NCI-H446 treated with DMSO at 0.1 percent for 48 hours (cell line): ENCODE results near the gene SET.
"Not testable (repeated sequence)": the region's sequence is repeated elsewhere in the genome, so short reads cannot be mapped to it uniquely, and the experiment has no call there.

Experiments
- DNase-seq: peaks from one replicate; lab custom pipeline; 2025; lab: John Stamatoyannopoulos, UW

Gene SET, protein sequence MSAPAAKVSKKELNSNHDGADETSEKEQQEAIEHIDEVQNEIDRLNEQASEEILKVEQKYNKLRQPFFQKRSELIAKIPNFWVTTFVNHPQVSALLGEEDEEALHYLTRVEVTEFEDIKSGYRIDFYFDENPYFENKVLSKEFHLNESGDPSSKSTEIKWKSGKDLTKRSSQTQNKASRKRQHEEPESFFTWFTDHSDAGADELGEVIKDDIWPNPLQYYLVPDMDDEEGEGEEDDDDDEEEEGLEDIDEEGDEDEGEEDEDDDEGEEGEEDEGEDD

DNA sequence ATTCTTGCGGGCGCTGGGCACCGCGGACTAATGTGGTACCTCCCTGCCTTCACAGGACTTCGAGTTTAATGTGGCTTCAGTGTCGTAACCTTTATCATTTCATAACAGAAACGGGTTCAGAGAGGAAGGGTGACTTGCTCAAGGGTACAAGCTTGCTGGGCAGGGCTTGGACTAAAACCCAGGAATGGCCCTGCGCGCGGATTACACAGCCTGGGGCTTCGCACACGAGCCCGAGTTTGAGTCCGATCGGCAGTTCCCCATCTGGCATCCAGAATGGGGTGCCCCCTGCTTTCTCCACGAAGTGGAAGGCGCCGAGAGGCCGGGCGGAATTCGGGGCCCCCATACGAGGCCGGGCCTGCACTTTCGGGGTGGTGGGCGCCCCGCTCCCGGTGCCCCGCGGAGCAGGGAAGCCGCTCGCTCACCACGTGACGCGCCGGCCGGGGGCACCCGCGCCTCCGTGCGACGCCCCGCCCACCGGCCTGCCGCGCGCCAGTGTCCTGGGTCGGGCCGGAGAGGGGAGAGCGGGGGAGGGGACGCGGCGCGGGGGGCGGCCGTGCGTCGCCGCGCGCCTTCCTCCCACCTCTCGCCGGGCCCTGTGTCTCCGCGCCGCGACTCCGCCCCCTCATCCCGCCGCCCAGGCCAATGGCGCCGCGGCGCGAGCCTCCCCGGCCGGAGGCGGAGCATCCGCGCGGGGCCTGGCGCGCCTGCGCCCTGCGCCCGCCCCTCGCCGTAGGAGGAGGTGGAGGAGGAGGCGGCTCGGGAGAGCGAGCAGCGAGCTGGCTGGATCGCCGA, at the start of gene SET:
SET (plus strand) TSS at position 722 of the 792 bp plus-strand sequence. CDS start 361 bp downstream, outside the sequence.
- DNase-seq: peak; percentile 73

DNA sequence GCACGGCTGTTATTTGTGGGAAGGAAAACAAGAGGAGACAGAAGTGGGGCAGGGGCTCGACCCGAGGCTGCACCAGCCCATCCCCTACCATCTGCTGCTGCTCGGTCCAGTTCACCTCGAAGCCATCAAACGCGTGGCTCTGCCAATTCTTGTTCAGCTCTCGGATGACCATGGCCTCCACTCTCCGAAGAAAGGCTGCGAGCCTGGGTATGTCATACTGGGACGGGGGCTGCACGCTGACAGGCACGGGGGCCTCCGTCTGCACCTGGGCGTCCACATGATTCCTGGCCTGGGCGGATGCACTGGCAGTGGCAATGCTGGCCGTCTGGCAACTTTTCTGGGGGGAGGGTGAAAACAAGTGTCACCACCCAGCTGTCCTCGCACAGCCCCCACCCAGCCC, 48.4 kb upstream of the SET start:
- DNase-seq: no peak

DNA sequence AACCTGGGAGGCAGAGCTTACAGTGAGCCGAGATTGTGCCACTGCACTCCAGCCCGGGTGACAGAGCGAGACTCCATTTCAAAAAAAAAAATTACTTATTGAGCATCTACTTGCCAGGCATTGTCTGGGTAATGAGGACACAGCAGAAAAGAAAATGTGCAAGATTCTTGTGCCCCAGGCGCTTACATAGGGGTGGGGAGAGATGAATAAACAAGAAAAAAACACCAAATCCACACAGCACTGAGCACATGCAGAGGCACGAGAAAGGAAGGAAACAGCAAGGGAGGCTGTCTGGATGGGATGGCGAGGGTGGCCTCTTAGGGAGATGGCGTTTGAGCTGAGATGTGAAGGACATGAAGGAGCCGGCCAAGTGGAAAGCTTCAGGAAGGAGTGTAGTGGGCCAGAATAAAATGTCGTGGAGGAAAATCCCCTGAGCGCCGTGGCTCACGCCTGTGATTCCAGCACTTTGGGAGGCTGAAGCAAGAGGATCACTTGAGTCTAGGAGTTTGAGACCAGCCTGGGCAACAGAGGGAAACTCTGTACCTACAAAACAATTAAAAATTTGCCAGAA, 46.3 kb upstream of the SET start:
- DNase-seq: no peak

DNA sequence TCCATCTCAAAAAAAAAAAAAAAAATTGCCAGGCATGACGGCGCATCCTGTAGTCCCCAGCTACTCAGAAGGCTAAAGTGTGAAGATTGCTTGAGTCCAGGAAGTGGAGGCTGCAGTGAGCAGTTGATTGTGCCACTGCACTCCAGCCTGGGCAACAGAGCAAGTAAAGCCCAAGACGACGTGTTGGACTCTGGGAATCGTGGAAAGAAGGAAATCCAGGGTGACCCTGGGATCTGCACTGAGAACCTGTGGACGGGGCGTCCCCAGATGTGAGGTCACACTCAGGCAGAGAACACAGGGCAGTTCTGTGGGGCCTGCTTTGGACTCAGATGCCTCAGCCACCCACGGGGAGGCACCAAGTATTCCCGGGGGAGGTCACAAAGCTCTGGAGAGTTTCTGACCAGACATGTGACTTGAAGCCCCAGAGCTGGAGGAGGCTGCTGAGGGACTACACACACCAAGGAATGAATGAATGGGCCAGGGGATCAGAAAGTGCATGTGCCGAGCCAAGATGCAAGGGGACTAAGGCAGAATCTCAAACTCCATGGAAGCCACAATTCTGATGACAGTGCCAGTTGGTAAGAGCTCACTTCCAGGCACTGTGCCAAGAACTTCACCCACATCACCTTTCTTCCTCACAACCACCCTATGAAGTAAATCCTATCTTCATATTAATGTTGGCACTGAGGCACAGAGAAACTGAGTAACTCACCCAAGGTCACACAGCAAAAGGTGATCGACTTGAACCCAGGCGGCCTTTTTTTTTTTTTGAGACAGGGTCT, 45.3 kb upstream of the SET start:
- DNase-seq: no peak

DNA sequence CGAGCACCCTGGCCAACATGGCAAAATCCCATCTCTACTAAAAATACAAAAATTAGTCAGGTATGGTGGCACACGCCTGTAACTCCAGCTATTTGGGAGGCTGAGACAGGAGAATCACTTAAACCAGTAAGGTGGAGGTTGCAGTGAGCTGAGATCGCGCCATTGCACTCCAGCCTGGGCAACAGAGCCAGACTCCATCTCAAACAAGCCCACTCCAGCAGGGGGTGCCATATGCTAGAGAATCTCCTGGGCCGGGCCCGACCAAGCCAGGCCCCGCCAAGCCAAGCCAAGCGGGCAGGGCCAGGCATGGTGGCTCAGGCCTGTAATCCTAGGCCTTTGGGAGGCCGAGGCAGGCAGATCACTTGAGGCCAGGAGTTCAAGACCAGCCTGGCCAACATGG, 40.8 kb upstream of the SET start:
- DNase-seq: not testable (repeated sequence)

DNA sequence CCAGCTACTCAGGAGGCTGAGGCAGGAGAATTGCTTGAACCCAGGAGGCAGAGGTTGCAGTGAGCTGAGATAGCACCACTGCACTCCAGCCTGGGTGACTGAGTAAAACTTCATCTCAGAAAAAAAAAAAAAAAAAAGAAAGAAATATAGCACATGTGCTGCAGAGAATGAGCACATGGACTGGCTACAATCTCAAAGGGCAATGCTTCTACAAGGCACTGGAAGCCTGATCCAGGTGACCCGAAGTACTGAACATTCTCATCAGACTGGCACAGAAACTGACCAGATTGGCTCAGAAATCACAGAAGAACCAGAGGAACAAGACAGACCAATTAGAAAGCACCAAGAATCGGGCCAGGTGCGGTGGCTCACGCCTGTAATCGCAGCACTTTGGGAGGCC, 37.2 kb upstream of the SET start:
- DNase-seq: no peak

DNA sequence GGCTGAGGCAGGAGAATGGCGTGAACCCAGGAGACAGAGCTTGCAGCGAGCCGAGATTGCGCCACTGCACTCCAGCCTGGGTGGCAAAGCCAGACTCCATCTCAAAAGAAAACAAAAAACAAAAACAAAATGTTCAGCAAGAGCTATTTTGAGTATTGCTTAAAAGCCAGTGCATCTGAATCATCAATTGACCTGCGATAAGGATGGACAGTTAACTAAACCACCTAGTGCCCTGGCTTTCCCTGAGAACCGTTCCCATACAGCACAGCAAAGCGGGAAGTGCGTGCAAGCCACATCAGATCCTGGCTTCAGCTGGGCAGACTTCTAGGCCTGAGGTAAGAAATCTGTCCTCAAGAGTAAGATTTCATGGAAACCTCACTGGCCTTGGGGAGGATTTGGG, 35.1 kb upstream of the SET start:
- DNase-seq: no peak

DNA sequence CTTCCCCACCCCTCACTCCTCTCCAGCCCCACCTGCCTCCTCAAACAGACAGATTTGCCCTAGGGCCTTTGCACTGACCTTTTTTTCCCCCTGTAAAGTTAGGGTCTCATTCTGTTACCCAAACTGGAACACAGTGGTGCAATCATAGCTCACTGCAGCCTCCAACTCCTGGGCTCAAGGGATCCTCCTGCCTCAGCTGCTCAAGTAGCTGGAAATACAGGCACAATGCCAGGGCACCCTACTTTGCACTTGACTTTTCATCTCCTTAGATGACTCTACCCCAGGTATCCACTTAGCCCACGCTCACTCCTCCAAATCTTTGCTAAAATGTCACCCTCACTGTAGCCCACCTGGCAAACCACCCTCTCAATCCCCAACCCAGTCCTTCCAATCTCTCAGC, 34.5 kb upstream of the SET start:
- DNase-seq: no peak

DNA sequence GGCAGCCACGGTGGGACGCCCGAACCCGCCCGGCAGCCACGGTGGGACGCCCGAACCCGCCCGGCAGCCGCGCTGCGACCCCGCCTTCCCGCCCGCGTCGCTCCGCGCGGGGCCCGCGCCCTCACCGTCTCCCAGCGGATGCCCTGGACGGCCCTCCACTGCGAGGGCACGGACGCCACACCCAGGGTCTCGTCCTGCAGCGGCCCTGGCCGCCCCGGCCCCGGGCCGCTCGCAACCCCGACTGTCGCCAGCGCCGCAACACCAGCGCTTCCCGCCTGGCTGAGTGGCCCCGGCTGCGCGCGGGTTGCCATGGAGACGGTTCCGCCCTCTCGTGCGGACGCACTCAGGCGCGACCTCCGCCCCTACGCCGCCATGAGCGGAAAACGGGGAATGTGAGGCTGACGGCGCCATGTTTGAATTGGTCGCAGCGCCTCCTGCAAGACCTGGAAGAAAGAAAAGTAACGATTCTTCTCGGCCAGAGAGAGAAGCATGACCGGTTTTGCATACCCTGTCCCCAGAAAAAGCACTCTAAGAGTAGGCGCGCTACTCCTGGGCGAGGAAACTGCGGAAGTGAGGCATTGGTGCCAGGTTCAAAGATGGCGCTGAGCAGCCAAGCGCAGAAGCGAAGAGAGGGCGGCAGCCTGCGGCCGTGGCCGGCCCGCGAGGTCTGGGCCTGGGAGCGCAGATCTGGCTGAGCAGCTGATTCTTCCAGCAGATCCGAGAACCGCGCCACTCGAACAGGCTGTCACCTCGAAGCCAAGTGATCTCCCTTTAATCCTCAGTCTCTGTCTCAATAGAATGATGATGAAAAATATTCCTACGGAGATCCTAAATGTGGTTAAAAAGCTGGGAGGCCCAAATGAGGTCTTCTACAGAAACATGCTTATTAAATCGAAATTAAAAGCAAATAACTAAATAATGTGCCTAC, 32.3 kb upstream of the SET start, which contains the start of gene DYNC2I2:
DYNC2I2 (minus strand) TSS at position 432 of the 928 bp plus-strand sequence; CDS start at position 311, 121 bp downstream.
- peak; percentile 49 for DNase-seq

DNA sequence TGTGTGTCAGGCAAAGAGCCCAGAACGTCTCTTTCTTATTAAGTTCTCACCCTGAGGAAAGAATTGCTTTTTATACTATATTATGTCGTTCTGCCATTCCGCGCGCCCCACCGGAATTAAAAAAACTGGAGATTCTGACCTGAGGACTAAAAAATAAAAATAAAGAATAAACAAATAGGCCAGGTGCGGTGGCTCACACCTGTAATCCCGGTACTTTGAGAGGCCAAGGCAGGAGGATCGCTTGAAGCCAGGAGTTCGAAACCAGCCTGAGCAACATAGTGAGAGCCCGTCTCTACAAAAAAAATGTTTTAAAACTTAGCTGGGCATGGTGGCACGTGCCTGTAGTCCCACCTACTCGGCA, 31.7 kb upstream of the SET start:
- no peak for DNase-seq

DNA sequence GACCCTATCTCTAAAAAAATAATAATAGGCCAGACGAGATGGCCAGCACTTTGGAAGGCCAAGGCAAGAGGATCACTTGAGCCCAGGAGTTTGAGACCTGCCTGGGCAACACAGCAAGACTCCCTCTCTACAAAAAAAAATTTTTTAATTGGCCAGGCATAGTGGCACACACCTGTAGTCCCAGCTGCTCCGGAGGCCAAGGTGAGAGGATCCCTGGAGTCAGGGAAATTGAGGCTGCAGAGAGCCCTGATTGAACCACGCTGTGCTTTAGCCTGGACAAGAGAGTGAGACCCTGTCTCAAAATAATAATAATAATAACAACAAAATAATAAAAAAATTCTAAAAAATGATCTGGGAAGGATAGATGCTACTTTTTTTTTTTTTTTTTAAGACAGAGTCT, 31.2 kb upstream of the SET start:
- no peak for DNase-seq

DNA sequence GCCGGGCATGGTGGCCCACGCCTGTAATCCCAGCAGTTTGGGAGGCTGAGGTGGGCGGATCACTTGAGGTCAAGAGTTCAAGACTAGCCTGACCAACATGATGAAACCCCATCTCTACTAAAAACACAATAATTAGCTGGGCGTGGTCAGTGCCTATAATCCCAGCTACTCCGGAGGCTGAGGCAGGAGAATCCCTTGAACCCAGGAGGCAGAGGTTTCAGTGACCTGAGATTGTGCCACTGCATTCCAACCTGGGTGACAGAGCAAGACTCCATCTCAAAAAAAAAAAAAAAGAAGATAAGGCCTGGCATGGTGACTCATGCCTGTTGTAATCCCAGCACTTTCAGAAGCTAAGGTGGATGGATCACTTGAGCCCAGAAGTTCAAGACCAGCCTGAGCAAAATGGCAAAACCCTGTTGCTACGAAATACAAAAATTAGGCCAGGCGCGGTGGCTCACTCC, 22.5 kb upstream of the SET start:
- DNase-seq: not testable (repeated sequence)

DNA sequence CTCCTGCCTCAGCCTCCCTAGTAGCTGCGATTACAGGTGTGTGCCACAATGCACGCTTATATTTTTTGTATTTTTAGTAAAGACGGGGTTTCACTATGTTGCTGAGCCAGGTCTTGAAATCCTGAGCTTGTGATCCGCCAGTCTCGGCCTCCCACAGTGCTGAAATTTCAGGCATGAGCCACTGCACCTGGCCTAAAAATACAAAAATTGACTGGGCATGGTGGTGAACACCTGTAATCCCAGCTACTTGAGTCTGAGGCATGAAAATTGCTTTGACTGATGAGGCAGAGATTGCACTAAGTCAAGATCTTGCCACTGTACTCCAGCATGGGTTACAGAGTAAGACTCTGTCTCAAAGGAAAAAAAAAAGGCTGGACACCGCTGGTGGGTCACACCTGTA, 19.2 kb upstream of the SET start:
- DNase-seq: no peak

DNA sequence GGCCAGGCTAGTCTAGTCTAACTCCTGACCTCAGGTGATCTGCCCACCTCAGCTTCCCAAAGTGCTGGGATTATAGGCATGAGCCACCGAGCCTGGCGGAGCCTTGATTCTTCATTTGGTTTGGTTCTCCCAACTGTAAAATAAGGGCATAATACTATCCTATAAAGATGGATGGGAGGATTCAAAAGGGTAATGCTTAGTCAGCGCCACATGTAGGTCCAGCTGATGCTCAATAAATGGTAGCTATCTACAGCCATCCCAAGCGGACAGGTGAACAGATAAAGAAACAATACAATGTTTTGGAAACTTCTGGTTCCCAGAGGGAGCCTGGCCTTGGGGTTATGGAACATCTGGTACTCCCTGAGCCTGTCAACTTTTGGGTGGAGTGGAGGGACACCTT, 13.6 kb upstream of the SET start:
- DNase-seq: no peak

DNA sequence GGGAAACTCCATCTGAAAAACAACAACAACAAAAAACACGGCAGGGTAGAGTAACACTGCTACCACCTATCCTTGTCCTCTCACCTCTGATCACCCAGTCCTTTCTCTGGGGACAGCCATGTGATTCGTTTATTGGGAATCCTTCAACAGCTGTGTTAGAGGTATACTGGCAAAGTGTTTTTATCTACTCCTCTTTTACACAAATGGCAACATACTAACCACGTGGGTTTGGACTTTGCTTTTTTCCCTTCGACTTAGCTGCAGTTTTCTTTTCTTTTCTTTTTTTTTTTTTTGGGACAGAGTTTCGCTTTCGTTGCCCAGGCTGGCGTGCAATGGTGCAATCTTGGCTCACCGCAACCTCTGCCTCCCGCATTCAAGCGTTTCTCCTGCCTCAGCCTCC, 11.2 kb upstream of the SET start:
- no peak for DNase-seq

DNA sequence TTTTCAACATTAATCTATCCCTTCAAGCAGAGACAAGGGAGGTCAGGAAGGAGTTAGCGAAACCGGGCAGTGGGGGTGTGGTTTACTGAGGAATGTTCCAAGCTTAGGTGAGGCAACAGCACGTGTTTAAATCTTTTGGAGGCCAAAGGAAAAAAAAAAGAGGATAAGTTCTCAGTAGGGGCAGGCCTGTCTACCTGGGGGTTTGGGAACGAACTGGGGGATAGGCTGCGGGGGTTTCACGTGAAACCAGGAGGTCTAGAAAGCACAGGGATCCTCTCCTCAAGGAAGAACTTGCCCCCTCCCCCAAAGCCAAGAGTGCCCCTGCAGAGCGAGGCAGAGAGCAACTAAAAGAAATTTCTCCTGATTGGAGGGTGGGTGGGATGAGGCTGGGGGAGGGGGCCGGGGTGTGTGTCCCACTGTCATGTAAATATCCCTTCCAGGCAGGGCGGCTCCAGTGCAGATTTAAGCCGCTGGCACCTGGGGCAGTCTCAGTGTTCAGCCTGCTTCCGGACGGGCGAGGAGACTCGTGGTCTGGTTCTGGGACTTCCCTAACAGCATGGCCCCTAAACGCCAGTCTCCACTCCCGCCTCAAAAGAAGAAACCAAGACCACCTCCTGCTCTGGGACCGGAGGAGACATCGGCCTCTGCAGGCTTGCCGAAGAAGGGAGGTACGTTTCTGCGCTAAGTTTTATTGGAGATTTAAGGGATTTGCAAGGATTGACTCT, 5.5 kb upstream of the SET start:
- no peak for DNase-seq

DNA sequence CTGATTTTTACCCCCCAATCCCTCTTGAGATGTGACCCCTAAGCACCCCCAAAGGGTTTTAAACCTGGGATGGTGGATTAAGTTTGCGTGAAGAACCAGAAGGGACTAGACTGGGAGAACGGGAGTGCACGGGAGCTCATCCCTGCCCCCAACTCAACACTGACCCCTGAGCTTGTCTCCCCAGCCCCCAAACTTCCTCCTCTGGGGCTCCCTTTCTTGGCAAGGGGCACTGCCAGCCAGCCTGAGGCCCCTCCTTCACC, 5.0 kb upstream of the SET start:
- DNase-seq: no peak

DNA sequence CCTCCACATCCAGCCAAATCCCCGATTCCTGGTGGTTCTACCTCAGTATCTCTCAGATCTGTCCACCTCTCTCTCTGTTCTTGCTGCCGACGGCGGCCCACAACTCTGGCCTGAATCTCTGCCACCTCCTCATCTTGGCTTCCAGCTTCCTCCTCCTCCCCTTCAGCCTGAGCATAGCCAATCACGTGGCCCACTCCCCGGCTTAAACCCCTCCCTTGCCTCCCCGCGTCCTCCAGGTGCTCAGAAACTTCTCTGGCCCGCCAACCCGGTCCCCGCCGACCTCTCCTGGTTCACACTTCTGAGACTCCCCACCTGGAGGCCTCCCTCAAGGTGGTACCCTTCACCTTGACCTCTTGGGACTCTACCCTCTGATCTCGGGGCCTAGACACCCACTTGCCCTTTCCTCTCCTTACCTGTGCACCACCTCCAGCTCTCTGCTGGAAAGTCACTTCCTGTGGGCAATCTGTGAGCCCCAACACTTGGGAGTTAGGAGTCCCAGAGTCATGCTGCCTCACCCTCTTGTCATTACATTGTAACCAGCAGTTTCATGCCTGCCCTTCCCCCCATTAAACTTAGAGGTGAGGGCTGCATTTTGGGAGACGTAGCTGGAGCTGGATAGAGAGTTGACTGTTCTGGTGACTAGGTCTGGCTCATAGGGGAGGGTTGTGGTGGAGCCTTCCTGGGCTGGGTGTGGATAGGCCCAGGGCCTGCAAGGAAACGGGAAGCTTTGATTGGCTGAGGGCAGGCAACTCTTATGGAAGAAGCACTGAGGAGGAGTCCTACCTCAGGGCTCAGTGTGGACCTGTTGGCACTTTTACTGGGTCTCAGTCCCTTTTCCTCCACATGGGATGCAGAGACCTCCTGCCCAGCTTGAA, 4.5 kb upstream of the SET start:
- peak; percentile 16 for DNase-seq

DNA sequence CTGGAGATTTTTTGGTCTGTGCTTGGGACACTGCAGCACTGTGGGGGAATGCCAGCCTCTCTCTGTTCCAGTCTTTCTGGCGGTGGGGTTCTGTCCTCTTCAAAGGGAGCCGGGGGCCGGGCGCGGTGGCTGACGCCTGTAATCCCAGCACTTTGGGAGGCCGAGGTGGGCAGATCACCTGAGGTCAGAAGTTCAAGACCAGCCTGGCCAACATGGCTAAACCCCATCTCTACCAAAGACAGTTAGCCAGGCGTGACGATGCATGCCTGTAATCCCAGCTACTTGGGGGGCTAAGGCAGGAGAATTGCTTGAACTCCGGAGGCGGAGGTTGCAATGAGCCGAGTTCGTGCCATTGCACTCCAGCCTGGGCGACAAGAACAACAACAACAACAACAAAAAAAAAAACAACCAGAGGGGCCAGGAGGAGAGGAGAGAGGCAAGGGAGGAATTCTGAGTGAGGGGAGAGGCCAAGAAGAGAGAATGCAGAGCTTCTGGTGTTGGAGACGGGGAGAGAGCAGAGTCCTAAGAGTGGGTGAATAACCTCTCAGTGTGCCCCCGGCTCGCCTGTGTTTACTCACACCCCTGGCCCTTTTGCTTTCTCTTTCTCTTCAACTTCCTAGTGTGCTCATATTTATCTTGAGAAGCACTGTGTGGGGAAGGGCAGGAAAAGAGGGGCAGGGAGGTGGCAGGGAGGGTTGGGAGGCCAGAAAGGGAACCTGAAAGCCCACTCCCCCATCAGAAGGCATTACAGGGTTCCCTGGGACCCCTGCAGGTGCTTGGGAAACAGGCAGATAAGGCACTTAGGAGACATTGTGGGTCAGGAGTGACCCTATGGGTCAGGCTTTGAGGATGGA, 3.2 kb upstream of the SET start:
- DNase-seq: no peak
